ENCODE results near the gene NEUROD6. TPM values are rescaled to one million over a fixed set of nuclear protein-coding genes. Genes with fewer than 3 reads are reported as not detected.

NEUROD6 gene
- total RNA-seq, 1 experiment from 2014 or later, result not detected

GRCh38 chr7:31290601-31291000, 49.9 kb downstream of the NEUROD6 start:
- no peak for ATAC-seq

More at GRCh38 chr7:31290601-31291000, 49.9 kb downstream of the NEUROD6 start:
- Mint-ChIP-seq H3K27ac (no peak overlapping the region), H3K27me3 (ENCODE audit: low read depth) (no peaks in the 10 kb centered on the region), H3K4me1 (peaks cover 7% of the 10 kb centered on the region; the same call in 1 of the 2 replicates), H3K4me3 (no peak overlapping the region), H3K9me3 (no peaks in the 10 kb centered on the region), H3K36me3 (no peaks in the 10 kb centered on the region)
- ChIA-PET CTCF (interaction anchor here (1.1 kb wide), 1 partner anchor 11 kb away, joined by 3 read pairs; no protein-coding TSS in a partner anchor), POLR2A (no interaction called here)
- TF ChIP-seq NFE2L1 (CRISPR knock-in tag; IDR thresholded peaks at IDR 0.05), result no peak
- no peak for TF ChIP-seq ZBTB21 (CRISPR knock-in tag; IDR thresholded peaks at IDR 0.05; ENCODE audit: borderline replicate concordance)
- no peak for TF ChIP-seq ZNF232 (CRISPR knock-in tag; IDR thresholded peaks at IDR 0.05)
- no peak for TF ChIP-seq ZNF138 (CRISPR knock-in tag; conservative IDR thresholded peaks at IDR 0.05)
- TF ChIP-seq IRF1 (CRISPR knock-in tag; IDR thresholded peaks at IDR 0.05), result no peak
- no peak for TF ChIP-seq NR1H2 (CRISPR knock-in tag; IDR thresholded peaks at IDR 0.05)
- TF ChIP-seq ATF3 (CRISPR knock-in tag; conservative IDR thresholded peaks at IDR 0.05), result no peak
- TF ChIP-seq ZSCAN18 (CRISPR knock-in tag; IDR thresholded peaks at IDR 0.05), result no peak
- no peak for TF ChIP-seq CTCF (IDR thresholded peaks at IDR 0.05)
- no peak for TF ChIP-seq USF1 (CRISPR knock-in tag; IDR thresholded peaks at IDR 0.05)
- no peak for TF ChIP-seq ZNF263 (CRISPR knock-in tag; IDR thresholded peaks at IDR 0.05; ENCODE audit: low read depth)
- TF ChIP-seq JAZF1 (CRISPR knock-in tag; IDR thresholded peaks at IDR 0.05), result no peak
- no peak for TF ChIP-seq PRRX2 (CRISPR knock-in tag; IDR thresholded peaks at IDR 0.05)
- no peak for DNase-seq (ENCODE audit: low spot score)

Other genes starting within 250 kb of the NEUROD6 start
- 0.98 to 1.4 TPM (median 1.1 TPM) in 3 replicates for gene ITPRID1, start 173.4 kb upstream of the NEUROD6 start, total RNA-seq (2021)